Psoas muscle (tissue), 8 donors: ENCODE results near the gene TXN2. TPM values are rescaled to one million over a fixed set of nuclear protein-coding genes. Genes with fewer than 3 reads are reported as not detected.

Source experiments
- ATAC-seq, 4 donors: fragments of 200-7000 bp; cut with Tn5 transposase; one replicate each; pipeline ENCODE4 v1.9.1; 2020; ENCODE audit warnings: moderate library complexity in 3 of 4, mild to moderate bottlenecking in 2 of 4
- DNase-seq, 2 donors: peaks; one replicate each; pipeline ENCODE4 v3.0.0-alpha.2; 2020
- H3K27ac ChIP-seq: fragments of 200-600 bp; one replicate; pipeline ENCODE4 v1.8.0; 2022
- H3K27me3 ChIP-seq, 3 donors: fragments of 200-600 bp in 1 of 3; one replicate each; pipeline versions ENCODE4 v1.6.1 to v1.8.0; 2013 to 2022; ENCODE audit warnings: low read length in 2 of 3, mild to moderate bottlenecking in 2 of 3, moderate library complexity in 1 of 3; ENCODE audit not compliant: insufficient read depth in 3 of 3
- H3K36me3 ChIP-seq, 2 donors: fragments of 200-600 bp in 1 of 2; one replicate each; pipeline versions ENCODE4 v1.6.1 to v1.8.0; 2013 to 2022; ENCODE audit warnings: low read depth in 1 of 2, mild to moderate bottlenecking in 1 of 2, moderate library complexity in 1 of 2; ENCODE audit not compliant: insufficient read depth in 1 of 2
- H3K4me1 ChIP-seq: fragments of 200-600 bp; one replicate; pipeline ENCODE4 v1.8.0; 2022
- H3K4me3 ChIP-seq: fragments of 200-600 bp; one replicate; pipeline ENCODE4 v1.8.0; 2022; ENCODE audit warnings: mild to moderate bottlenecking
- H3K9me3 ChIP-seq: fragments of 200-600 bp; one replicate; pipeline ENCODE4 v1.8.0; 2022
- CTCF ChIP-seq: fragments of 200-600 bp; IDR thresholded peaks from one replicate; pipeline ENCODE4 v1.8.0; 2022; ENCODE audit warnings: antibody characterized with exemption
- WGBS, 3 donors: extraction: QIAGEN DNeasy Blood & Tissue Kit; methylation state at CpG; one replicate each; pipeline versions ENCODE4 v1.1.6 to v1.1.7; 2013; 5-methylcytosine and 5-hydroxymethylcytosine counted together
- intact Hi-C, 2 donors: fragments of 100-400 bp; cut with DNase I; formaldehyde crosslinking; loops; one replicate each; pipeline versions ENCODE4 v1.11.0 to v1.14.2; 2022
- polyA plus RNA-seq, 3 donors: library from polyadenylated mRNA; stranded (reverse); fragments of 200-250 nt; gene quantifications; one replicate each; pipeline ENCODE4 v1.2.3, GENCODE V29; 2013
- total RNA-seq, 4 donors: library from RNA; stranded (reverse); fragmentation: NEBNext Ultra II Directional in 2 of 4; extraction: Animal tissue kit (Norgen Biotek cat#: 25700) in 2 of 4; gene quantifications; one replicate each; pipeline versions ENCODE4 v1.2.1 to v1.2.4, GENCODE V29; 2021 to 2023
- donor health status: healthy with polysubstance abuse.
- donor health status: DM: no; HTN: no; CAD: no; lungs with moderate emphysema.
- donor health status: Bipolar disorder and iron deficiency.
- donor health status: healthy.
- donor health status: DM: yes; HTN: yes; CAD: no.
- donor health status: DM: no; HTN: no; CAD: no.
- donor health status: DM: no; HTN: no; CAD: no.
- donor health status: DM: yes; HTN: yes; CAD: no.

TXN2 gene
- total and polyA plus RNA-seq, 7 donors = 83.9 to 155 (median 115) TPM

GRCh38 chr22:36443198-36443770 lies 38.2 kb downstream of the TXN2 start:
- no peak overlapping the region for H3K4me3 ChIP-seq
- no peak for DNase-seq
- no peak for TF ChIP-seq CTCF
- H3K9me3 ChIP-seq = no peaks in the 10 kb centered on the region
- no peaks in the 10 kb centered on the region for H3K36me3 ChIP-seq
- intact Hi-C loops = no loop called here
- ATAC-seq = no peak
- H3K27me3 ChIP-seq = no peaks in the 10 kb centered on the region
- H3K27ac ChIP-seq = no peak overlapping the region
- H3K4me1 ChIP-seq = no peaks in the 10 kb centered on the region
- 66 to 73% (median 71%) methylated on average over 8 of the region's 8 CpGs for WGBS, 3 donors

GRCh38 chr22:36442506-36443197 lies 38.8 kb downstream of the TXN2 start:
- intact Hi-C loops = no loop called here
- Histone ChIP-seq H3K27ac (no peak overlapping the region), H3K36me3 (no peaks in the 10 kb centered on the region), H3K4me3 (no peak overlapping the region), H3K4me1 (no peaks in the 10 kb centered on the region), H3K27me3 (no peaks in the 10 kb centered on the region), H3K9me3 (no peaks in the 10 kb centered on the region)
- WGBS, 3 donors = 74 to 92% (median 78%) methylated on average over 12 of the region's 12 CpGs
- DNase-seq (no peak), ATAC-seq (no peak)
- TF ChIP-seq CTCF = no peak

GRCh38 chr22:36440429-36441002 lies 40.9 kb downstream of the TXN2 start:
- intact Hi-C loops = no loop called here
- WGBS, 3 donors = 92 to 97% (median 94%) methylated on average over 8 of the region's 8 CpGs
- no peak overlapping the region for H3K4me3 ChIP-seq
- TF ChIP-seq CTCF = no peak
- no peaks in the 10 kb centered on the region for H3K4me1 ChIP-seq
- ATAC-seq (no peak), DNase-seq (no peak)
- H3K27me3 ChIP-seq = no peaks in the 10 kb centered on the region
- H3K9me3 ChIP-seq = no peaks in the 10 kb centered on the region
- H3K27ac ChIP-seq = no peak overlapping the region
- H3K36me3 ChIP-seq = no peaks in the 10 kb centered on the region

DNA sequence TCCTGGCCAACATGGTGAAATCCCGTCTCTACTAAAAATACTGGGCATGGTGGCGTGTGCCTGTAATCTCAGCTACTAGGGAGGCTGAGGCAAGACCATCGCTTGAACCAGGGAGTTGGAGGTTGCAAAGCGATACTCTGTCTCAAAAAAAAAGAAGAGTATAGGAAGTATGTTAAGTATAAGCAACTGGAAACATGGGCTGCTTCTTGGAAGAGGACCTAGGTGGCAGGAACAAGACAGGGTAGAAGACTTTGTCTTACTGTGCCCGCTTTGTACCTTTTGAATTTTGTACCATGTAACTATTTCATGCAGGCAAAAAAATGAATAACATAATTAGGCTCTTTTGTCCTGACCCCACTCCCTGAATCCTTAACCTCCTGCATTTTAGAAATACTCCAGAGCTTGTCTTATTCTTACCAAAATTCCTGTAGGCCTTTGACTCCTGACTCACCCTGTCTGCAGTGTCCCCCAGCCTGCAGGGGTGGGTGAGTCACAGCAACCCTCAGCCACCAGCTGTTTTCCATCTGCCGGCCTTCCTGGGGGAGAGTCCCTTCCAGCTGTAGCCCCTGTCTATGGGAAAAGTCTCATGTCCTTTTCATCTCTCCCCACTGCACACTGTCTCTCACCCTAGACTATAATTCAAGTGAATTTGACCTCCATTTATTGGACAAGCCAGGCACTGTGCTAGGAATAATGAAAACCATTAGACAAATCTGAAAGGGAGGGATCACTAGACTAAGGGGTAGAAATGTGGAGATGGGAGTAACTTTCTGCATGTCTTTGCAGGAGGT lies 41.8 kb downstream of the TXN2 start:
- Histone ChIP-seq H3K4me3 (no peak overlapping the region), H3K27ac (peak overlapping the region; percentile 9), H3K9me3 (no peaks in the 10 kb centered on the region), H3K4me1 (no peaks in the 10 kb centered on the region), H3K36me3 (no peaks in the 10 kb centered on the region), H3K27me3 (no peaks in the 10 kb centered on the region)
- DNase-seq (peak in 1 of 2 donors; percentile 51), ATAC-seq (peak; percentile 47 to 80 (median 61))
- 81 to 88% (median 84%) methylated on average over 6 of the region's 6 CpGs for WGBS, 3 donors
- intact Hi-C loops = no loop called here
- TF ChIP-seq CTCF = no peak
